ENCODE data around the gene SFTPD.
A peak's percentile ranks its signal among the peaks of the same experiment; 100 is the strongest.

SFTPD gene

DNA sequence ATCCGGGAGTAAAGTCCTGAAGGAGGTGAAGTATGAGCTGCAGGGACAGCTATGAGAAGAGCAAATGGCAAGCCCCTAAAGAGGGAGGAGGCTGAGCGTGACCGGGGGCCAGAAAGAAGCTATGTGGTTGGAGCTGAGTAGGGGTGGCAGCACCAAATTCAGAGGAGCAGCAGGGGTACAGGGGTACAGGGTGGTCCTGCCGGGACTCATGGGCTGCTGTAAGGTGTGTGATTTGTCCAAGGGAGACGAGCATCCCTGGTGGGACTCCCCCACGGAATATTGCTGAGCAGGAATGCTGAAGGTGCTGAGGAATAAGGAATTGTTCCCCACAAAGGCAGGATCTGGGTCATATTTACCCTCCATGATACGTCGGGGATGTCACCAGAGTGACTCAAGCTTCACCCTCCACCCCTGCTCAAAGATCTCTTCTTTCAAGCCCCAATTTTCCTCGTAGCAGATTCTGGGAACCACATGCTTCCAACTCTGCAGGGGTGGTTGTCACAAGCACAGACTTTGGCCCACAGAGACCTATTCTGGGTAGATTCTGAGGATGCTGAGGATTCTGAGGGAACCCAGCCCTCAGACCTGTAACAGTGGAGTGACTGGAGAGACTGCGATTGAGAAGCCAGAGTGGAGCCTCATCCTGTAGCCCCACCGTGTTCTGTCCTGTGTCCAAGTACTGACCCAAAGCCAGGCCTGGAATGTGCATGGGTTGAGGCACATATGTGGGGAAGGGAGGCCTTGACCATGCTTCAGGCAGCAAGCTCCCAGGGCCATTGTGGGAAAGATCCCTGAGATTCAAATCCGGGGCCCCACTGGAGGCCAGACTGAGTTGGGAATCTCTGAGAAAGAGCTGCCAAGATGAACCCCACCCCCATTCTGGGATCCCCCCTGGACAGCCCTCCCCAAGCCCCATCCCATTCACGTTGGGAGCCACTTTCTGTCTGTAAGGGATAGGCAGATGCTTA lies 4.2 kb downstream of the SFTPD start:
- DNase-seq: no peak

DNA sequence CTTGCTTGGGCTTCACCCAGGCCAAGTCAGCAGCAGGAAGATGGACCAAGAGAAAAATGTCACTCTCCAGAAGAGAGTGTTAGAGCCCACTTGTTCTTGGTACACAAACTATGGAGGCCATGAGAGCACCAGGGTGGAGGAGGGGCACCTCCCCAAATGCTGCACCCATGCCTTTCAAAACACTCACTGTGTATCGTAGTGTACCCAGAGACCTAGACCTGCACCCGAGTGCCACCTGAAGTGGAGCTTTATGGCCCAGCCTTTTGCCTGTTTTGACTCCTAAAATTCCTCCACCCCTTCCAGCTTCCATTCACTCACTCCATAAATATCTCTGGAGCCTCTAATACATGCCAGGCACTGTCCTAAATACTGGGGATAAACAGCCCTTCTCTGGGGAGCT lies 5.0 kb downstream of the SFTPD start:
- DNase-seq: no peak

DNA sequence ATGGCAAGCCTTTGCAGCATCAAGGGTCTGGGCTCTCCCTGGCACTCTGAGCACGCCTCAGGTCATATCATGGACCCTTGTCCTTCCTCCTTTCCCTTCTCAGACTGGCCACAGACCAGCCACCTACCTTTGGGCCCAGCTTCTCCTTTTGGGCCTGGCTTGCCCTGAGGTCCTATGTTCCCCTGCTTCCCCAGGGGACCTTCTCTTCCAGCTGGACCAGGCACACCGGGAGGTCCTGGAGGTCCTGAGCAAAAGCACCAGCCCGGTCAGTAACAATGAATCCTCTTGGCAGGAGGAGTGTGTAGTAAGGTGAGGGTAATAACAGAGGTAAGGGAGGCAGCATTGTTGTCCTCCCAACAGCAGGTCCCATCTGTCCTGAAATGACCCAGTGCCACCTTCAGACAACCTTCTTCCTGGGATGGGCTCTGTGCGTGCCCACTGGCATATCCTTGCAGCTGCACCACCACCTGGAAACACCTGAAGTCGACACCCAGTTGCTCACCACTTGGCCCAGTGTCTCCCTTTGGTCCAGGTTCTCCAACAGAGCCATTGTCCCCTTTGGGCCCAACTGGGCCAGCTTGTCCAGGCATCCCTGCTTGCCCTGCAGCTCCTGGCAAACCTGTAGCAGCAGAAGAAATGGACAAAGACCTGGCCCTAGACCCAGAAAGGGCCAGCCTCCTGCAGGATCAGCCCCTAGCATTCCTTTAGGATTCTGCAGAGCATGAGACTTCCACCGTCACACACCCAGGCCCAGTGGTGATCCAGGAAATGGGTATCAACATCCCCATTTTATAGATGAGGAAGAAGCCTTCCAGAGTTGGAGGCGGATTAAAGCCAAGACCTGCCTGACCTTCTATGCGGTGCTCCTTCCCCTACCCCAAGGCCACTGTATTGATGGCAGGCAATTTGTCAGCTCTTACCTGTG lies 6.4 kb downstream of the SFTPD start:
- DNase-seq: no peak

DNA sequence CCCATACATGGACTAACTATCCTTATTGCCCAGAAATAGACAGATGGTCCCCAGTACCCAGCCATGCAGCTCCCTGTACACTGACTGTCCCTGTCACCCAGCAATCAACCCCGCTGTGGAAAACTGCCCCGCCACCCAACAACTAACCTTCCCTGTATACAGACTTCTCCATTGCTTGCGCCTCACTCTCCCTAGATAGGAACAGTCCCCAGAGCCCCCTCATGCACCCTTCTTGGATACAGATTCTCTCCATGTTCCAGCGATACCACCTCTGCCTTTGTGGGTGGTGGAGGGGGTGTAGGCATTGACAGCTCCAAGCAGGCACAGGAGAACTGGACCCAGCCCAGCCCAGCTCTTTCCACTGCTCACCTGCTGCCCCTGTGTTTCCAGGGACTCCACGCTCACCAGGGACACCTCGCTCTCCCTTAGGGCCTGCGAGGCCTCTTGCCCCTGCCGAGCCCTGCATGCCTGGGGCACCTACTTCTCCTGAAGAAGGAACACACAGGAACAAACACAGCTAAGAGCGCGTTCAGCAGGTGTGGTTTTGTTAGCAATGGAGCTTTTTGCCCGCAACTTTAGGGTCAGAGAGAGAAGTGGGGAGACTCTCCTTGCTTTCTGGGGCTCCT lies 7.2 kb downstream of the SFTPD start:
- no peak for DNase-seq

DNA sequence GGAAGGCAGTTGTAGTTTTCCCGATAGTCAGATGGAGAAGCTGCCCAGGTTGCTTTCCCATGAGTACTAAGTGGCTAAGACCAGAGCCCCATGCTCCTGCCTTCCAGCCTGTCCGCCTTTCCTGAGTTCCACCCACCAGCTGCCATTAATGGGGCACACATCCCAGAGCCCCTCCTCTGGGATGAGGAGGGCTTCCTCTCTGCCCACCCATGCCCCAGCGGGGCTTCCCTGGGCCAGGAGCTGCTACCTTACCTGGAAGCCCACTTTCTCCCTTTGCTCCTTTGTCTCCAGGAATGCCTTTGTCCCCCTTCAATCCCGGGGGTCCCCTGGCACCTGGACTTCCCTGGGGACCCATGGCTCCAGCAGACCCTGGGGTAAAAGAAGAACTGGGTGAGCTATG lies 7.8 kb downstream of the SFTPD start:
- DNase-seq: no peak

DNA sequence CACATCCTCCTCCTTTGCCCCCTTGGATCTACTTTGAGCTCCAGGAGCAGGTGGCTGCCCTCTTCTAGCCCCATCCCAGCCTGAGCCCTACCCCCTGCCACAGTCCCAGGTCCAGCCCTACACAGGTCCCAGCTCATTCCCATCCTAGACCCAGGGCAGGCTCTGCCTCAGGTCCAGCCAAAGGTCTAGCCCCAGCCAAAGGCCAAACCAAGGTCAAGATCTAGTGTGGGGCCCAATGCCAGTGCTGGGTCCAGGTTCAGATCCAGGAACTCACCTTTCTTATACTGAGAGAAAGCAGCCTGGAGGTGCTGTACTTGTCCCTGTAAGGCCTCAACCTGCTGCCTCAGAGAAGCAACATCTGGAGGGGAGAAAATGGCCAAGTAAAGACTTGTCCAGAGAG lies 8.5 kb downstream of the SFTPD start:
- no peak for DNase-seq

DNA sequence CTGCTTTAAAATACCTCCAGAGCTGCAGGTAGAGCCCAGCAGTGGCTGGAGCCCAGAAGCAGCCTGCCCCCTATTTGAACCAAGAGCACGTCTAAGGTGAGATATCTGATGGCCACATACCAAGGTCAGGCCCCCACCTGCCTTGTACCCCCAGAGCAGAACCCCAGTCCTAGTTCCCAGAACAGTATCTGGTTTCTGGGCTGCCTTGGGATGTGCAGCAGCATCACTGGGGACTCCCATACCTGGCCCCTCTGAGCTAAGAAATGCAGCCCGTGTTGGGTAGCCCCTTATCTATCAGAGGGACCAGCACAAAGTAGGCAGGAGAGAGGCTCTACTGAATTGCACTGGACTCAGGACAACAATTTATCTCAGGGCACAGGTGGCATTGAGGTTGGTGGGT lies 8.9 kb downstream of the SFTPD start:
- no peak for DNase-seq

DNA sequence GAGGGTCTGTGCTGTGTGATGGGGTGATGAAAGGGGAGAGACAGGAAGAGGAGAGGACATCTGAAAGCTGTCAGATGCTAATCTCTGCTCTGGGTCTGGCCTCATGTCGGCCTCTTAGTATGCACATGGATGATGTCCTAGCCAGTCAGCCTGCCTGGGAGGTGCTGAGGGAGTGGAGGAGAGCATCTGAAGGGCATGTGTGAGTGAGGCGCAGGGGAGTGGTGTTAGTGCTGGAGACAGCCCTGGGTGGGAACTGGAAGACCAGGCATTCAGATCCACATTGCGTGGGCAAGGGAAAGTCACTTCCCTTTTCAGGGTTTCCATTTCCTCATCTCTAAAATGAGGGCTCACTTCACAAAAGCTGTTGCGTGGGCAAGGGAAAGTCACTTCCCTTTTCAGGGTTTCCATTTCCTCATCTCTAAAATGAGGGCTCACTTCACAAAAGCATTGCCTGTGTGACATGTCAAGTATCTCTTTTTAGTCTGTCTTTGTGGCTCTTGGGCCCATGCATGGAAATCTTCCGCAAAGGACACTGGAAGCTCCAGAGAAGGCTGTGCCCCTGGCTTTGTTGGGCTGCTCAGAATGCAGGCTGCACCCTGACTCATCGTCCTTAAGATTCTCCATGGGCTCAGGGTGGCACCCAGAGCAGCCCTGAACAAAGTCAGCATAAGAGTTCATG lies 10.0 kb downstream of the SFTPD start:
- DNase-seq: peak in 1 of 2 donors; percentile 13

DNA sequence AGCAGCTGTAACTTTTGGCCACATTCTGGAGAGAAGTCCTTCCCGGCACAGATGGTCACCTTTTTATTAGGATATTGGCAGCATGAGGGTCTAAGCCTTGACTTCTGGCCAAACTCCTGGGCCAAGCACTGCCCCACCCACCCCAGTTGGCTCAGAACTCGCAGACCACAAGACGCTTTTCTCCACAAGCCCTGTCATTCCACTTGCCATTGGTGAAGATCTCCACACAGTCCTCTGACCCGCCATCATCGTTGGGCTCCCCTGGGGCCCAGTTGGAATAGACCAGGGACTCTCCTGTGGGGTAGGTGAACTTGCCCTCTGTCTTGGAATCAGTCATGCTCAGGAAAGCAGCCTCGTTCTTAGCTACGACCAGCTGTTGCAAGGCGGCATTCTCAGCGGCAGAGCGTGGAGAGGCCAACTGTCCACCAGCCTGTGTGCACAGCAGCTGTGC lies 11.2 kb downstream of the SFTPD start:
- no peak for DNase-seq

DNA sequence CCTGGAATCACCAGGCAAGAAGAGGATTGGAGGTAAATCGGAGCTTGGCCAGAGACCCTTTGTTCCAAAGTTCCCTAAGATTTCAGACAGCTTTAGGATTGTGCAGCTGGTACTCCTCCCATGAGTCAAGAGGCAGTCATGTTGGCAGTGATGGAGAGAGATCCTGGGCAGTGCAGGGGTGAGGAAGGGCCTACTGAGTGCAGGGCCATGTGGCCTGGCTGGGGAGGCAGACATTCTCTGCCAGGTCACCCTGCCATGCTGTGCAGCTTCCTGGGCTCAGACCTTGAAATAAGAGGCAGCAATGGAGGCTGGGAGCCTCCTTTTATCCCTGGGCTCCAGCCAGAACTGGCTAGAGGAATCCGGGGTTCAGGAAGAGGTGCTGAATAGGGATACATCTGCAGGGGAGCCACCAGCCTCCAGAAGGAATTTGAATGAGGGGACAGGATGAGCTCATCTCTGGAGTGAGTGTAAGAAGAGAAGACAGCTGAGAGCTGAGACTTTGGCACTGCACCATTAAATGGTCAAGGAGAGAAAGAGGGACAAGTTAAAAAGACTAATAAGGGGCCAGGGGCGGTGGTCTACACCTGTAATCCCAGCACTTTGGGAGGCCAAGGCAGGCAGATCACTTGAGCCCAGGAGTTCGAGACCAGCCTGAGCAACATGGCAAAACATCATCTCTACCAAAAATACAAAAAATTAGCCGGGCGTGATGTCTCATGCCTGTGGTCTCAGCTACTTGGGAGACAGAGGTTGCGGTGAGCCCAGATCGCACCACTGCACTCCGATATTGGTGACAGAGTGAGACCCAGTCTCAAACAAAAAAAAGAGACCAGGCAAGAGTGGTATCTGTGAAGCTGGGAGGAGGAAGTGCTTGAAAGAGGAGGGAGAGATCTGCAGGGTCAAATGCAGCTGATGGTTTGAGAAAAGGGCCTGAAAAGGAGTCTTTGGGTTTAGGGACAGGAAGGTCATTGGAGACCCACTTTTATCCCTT lies 12.0 kb downstream of the SFTPD start:
- no peak for DNase-seq

DNA sequence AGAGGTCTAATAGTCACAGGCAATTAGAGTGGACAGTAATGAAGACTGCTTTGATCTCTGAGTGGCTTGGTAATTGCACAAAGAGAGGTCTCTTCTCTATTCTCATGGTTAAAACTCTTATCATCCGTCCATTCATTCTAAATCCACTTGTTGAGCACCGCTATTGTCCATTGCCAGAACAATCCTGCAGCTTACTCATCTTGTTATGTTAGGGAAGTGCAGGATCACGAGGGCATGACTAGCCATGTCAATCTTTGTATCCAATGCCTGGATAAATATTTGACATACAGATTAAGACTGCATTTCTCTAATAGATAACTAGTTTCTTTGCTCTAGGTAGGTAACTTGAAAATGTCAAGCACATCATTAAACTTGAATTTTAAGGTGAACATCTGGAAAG lies 14.9 kb downstream of the SFTPD start:
- DNase-seq: no peak

DNA sequence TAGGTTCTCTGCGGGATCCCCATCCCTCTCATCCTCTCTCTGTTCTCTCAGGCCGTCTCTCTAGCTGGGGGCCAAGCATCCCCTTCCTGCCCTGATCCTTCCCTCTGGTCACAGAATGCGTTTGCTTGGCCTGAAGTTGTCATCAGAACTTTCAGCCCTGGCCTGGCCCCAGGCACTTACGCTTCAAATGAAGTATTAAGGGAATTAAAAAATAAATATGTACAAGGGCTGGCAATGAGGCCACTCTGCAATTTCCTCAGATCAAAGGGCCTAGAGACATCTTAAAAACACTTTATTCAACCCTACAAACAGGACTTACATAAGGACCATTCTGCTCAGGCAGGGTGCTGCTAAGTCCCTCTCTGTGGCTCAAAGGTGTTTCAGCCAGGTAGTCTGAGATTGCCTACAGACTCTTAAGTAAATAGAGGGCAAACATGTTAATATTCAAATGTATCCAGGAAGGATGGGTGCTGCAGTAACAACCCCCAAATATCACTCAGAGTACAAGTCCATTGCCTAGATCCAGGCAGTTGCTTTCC lies 16.0 kb downstream of the SFTPD start:
- DNase-seq: no peak

DNA sequence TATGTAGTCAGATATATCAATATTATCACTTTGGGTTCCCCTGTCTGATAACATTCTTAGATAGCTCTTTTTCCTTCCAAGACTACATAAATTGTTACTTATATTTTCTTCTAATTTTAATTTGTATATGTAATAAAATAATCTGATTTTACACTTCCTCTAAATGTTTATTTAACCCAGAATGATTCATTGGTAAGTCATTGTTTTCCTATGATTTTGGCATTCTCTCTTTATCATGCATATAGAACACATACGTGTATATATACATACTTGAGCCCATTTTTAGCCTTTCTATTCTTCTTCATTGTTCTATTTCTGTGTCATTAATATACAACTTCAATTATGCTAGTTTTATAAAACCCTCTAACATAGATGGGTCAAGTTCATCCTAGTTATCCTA lies 16.6 kb downstream of the SFTPD start:
- no peak for DNase-seq

DNA sequence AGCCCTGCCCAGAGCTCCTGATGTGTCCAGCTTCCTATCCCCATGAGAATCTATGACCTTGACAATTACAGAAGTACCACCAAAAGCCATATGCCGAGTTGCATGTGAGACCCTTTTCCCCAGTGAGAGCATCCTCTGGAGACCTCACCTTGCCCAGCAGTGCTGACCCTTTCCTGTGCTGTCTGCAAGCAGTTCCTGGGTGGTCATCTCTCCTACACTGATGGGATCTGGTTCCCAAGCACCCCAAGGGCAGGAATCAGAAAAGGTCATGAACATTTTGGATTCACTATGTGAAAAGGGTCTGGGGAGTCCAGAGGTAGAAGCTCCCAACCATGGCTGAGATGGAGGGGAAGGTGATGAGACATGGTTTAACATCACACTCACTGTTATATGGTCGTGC lies 18.2 kb downstream of the SFTPD start:
- DNase-seq: no peak

DNA sequence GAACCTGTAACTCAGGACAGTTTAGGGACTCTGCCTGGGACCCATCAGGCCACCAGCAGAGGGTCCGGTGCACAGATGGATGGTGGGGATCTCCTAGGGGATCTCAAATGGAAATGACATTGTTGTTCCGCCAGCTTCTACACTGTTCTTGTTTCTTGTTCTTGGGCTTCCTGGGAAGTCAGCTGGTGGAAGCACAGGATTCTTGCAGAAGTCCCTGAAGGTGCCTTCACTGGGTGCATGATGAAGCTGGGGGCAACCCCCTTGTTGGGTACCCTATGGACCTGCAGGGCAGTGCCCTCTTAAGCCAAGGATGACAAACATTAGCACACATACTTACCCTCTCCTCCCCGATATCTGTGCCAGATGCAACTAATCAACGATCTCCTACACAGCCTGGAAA lies 18.6 kb downstream of the SFTPD start:
- no peak for DNase-seq

DNA sequence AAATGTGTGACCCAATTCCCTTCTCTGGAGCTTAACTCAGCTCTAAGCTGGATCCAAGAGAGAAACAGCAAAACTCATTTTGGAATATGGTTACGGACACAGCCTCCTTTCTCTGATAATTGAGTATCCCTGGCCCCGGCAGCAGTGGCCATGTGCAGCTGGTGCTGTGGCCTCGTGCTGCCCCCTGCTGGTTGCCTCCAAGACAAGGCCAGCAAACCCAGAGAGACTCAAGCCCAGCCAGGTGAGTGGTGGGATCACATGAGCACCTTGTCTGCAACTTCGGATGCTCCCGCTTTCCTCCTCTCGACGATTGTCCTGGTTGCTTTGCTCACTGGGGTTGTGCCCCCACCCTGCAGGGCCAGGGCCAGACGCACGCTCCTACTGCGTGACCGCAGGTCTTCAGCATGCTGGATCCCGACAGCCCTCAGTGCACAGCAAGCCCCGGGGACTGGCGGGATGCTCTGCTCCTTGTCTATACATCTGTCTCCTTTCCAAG lies 19.4 kb downstream of the SFTPD start:
- peak; percentile 16 to 58 for DNase-seq

DNA sequence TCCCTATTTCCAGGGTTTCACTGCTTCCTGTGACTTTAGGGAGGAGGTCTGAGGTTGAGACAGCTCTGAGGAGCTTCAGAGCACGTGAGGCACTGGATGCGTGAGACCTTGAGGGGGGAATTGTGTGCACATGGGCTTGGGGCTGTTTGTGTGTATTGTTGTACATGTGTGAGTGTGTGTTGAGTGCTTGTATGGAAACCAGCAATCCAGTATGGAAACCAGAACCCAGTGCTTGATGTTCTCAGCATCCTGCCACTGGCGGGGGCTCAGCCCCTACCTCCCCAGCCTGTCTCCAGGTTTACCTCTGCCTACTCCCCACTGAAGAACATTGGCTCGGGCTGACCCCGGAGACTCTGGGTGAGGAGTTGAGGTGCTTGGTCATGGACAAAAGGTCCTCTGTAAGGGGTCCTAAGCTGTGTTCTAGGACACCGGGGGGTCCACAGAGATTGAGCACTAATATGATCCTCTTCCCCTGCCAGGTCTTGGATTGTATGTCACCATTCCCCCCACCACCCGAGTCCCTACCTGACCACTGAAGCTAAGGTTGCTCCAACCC lies 20.8 kb downstream of the SFTPD start:
- no peak for DNase-seq

DNA sequence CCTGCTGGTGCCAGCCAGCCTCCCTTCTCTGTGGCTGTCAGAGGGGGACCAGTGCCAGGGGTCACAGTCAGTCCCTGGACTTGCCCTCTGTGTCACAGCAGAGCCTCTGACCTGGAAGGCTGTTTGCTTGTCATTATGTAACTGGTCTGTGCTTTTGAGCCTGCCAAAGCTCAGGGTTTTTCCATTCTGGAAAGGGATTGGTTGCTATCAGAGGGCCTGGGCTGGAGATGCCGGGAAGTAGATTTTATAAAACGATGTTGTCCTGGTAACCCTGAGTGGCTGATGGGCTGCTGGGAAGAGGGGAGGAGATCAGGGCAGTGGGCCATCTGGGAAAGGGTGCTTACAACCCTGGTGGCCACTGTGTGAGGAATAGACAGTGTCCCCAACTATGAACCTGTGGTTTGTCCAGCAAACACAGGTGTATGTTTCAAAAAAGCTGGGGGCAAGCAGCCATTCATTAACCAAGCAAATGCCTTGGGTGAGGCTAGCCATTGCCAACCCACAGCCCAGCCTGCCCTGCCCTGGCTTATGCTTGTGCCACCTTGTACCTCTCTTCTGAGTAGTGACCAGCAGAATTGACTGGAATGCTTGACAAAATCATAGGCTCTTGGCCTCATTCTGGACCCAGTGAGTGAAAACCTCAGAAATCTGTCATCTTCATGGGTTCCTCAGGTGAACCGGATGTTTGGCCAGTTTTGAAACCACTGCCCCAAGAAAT lies 21.6 kb downstream of the SFTPD start:
- peak in 1 of 2 donors; percentile 19 for DNase-seq

DNA sequence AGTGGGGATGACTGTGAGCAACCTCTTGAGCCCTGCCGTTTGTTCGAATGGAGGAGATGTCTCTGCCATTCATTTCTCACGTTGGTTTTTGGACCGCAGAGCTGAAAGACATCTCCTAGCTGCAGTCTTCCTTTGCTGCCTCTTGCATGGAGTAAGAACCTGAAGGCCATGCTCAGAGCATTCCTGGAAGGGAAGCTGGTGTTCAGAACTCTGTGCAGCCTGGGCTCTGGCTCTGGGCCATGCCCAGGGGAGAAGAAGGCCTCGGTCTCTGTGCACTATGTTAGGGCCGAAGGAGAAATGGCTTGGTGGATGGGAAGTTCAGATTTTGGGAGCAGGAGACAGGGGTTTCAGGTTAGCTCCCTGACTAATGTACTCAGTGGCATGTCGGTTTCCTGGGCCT lies 22.9 kb downstream of the SFTPD start:
- no peak for DNase-seq

DNA sequence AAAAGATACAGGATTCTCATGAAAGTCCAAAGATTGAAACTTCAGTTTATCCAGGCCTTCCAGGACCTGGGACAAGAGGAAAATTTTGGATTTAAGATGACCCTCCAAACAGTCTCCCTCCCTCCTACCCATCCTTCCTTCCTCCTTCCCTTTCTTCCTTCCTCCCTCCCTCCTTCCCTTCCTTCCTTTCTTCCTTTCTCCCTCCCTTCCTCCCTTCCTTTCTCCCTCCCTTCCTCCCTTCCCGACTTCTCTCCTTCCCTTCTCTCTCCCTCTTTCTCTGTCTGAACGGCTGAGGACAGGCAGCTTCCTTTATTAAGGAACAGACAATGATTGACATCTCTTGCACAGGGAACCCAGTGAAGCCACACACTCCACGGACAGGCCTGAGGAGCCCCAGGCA lies 23.3 kb downstream of the SFTPD start:
- no peak for DNase-seq
